ENCODE data around the gene NEGR1.

The NEGR1 gene

DNA sequence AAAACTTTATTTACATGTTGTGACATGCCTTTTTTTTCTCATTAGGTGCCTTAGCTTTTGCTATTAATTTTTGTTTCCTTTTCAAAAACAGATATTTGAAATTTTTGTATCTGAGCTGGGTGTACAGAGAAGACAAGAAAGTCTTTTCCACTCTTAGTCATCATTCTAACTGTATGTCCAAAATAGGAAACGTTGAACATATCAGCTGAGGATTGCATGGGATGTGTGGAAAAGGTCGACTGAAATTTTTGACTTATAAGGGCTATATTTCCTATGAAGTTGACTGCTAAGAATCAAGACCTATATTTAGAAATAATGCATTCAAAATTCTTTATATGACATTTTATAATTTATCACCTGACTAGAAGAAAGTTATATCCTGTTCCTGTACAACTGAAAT lies 931.5 kb downstream of the NEGR1 start:
- no peak for DNase-seq (ENCODE audit: low read depth)

DNA sequence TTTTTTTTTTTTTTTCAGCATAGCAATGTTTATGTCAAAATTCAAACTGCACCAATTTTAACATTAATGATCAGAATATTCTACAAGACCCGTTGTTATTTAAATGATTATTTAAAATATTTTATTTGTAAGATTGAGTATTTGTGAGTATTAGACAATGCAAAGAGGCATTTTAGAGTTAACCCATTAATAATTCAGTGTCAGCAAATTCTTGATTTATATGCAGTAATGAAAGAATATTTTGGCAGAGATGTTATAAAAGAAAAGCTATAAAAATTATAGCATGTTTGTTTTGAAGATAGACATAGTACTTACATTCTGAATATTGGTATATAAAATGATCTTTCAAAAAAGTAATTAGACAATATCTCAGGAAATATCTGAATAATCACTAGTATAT lies 932.0 kb downstream of the NEGR1 start:
- DNase-seq (ENCODE audit: low read depth): no peak

Measured in ELR (cell line).